ENCODE data around the gene COMTD1. TPM values are rescaled to one million over a fixed set of nuclear protein-coding genes. Genes with fewer than 3 reads are reported as not detected.
A peak's percentile ranks its signal among the peaks of the same experiment; 100 is the strongest.

COMTD1 gene
- total RNA-seq, 1 donor from 2014 or later, result 17.1 TPM

- no peak overlapping the region for H3K27ac ChIP-seq (ENCODE audit: low read depth, low read length)
- peaks cover 7% of the 10 kb centered on the region for H3K4me1 Mint-ChIP-seq (ENCODE audit: low read depth, unreplicated experiment)
- H3K36me3 ChIP-seq (ENCODE audit: insufficient read depth, low read length), result no peaks in the 10 kb centered on the region
- DNase-seq (ENCODE audit: low read depth) (peak; percentile 43), FAIRE-seq (no peak)
- no peak overlapping the region for H3K27ac Mint-ChIP-seq (ENCODE audit: unreplicated experiment)
- no peak overlapping the region for H3K4me3 Mint-ChIP-seq (ENCODE audit: unreplicated experiment)
- TF ChIP-seq EZH2 (IDR thresholded peaks at IDR 0.05; ENCODE audit: insufficient read depth, low read length) (no peak), CTCF (IDR thresholded peaks at IDR 0.05; ENCODE audit: insufficient read depth, low read depth, low read length) (peak; percentile 71)
- H3K9me3 Mint-ChIP-seq (ENCODE audit: unreplicated experiment), result no peaks in the 10 kb centered on the region
- no peaks in the 10 kb centered on the region for H3K79me2 ChIP-seq (ENCODE audit: insufficient read depth, low read length)
- no peaks in the 10 kb centered on the region for H3K27me3 Mint-ChIP-seq (ENCODE audit: low read depth, unreplicated experiment)
- no peak overlapping the region for H3K9ac ChIP-seq (ENCODE audit: low read length)
- no peaks in the 10 kb centered on the region for H4K20me1 ChIP-seq (ENCODE audit: insufficient read depth, low read length)
- no peaks in the 10 kb centered on the region for H3K36me3 Mint-ChIP-seq (ENCODE audit: low read depth, unreplicated experiment)
- H2AFZ ChIP-seq (ENCODE audit: low read depth, low read length), result no peak overlapping the region
- H3K4me1 ChIP-seq (ENCODE audit: insufficient read depth, low read length), result peaks cover 8% of the 10 kb centered on the region
- no peak overlapping the region for H3K4me2 ChIP-seq (ENCODE audit: low read length)
- H3K27me3 ChIP-seq (ENCODE audit: insufficient read depth, low read length), result no peaks in the 10 kb centered on the region
- no peak overlapping the region for H3K4me3 ChIP-seq (ENCODE audit: insufficient read depth, low read depth, low read length)
- H3K9me3 ChIP-seq (ENCODE audit: insufficient read depth, low read depth, low read length), result no peaks in the 10 kb centered on the region
Measured at GRCh38 chr10:75187961-75188426, 47.8 kb downstream of the COMTD1 start.

- Histone ChIP-seq H3K4me2 (ENCODE audit: low read length) (no peak overlapping the region), H3K4me3 (ENCODE audit: insufficient read depth, low read depth, low read length) (no peak overlapping the region), H3K79me2 (ENCODE audit: insufficient read depth, low read length) (no peaks in the 10 kb centered on the region), H3K27me3 (ENCODE audit: insufficient read depth, low read length) (no peaks in the 10 kb centered on the region), H3K36me3 (ENCODE audit: insufficient read depth, low read length) (no peaks in the 10 kb centered on the region), H4K20me1 (ENCODE audit: insufficient read depth, low read length) (no peaks in the 10 kb centered on the region), H3K4me1 (ENCODE audit: insufficient read depth, low read length) (no peaks in the 10 kb centered on the region), H2AFZ (ENCODE audit: low read depth, low read length) (no peak overlapping the region), H3K27ac (ENCODE audit: low read depth, low read length) (no peak overlapping the region), H3K9me3 (ENCODE audit: insufficient read depth, low read depth, low read length) (no peaks in the 10 kb centered on the region), H3K9ac (ENCODE audit: low read length) (no peak overlapping the region)
- no peak for FAIRE-seq
- Mint-ChIP-seq H3K27me3 (ENCODE audit: low read depth, unreplicated experiment) (no peaks in the 10 kb centered on the region), H3K4me3 (ENCODE audit: unreplicated experiment) (no peak overlapping the region), H3K27ac (ENCODE audit: unreplicated experiment) (no peak overlapping the region), H3K36me3 (ENCODE audit: low read depth, unreplicated experiment) (peaks cover 7% of the 10 kb centered on the region), H3K9me3 (ENCODE audit: unreplicated experiment) (no peaks in the 10 kb centered on the region), H3K4me1 (ENCODE audit: low read depth, unreplicated experiment) (peaks cover 2% of the 10 kb centered on the region)
- TF ChIP-seq CTCF (IDR thresholded peaks at IDR 0.05; ENCODE audit: insufficient read depth, low read depth, low read length) (no peak), EZH2 (IDR thresholded peaks at IDR 0.05; ENCODE audit: insufficient read depth, low read length) (no peak)
- DNase-seq (ENCODE audit: low read depth), result no peak
Measured at GRCh38 chr10:75186310-75186709, 49.4 kb downstream of the COMTD1 start.

Other genes with a start within 250 kb of the COMTD1 start
- 33.3 and 35.4 TPM in 2 replicates for gene SAMD8, start 124.3 kb downstream of the COMTD1 start, total RNA-seq
- gene VDAC2, start 25.2 kb downstream of the COMTD1 start, total RNA-seq, result 338 and 373 TPM in 2 replicates
- gene ZNF503, start 165.8 kb upstream of the COMTD1 start, total RNA-seq, result 11.1 and 11.9 TPM in 2 replicates
- 2.2 and 2.7 TPM in 2 replicates for gene LRMDA, start 195.7 kb upstream of the COMTD1 start, total RNA-seq